ENCODE measurements around the gene HPSE.

GRCh38 chr4:83305187-83305586, 29.5 kb downstream of the HPSE start:
- TF ChIP-seq PCBP2 (optimal IDR thresholded peaks at IDR 0.05; ENCODE audit: low read depth, low read length, poor library complexity, severe bottlenecking) (no peak), ATF3 (CRISPR knock-in tag; IDR thresholded peaks at IDR 0.05) (no peak), FOXM1 (CRISPR knock-in tag; IDR thresholded peaks at IDR 0.05) (no peak), ARID2 (CRISPR knock-in tag; IDR thresholded peaks at IDR 0.05; ENCODE audit: borderline replicate concordance) (no peak), SRF (IDR thresholded peaks at IDR 0.05; ENCODE audit: low read depth, low read length) (no peak), TAF1 (CRISPR knock-in tag; IDR thresholded peaks at IDR 0.05) (no peak), CTCF (CRISPR knock-in tag; IDR thresholded peaks at IDR 0.05) (no peak), PTBP1 (IDR thresholded peaks at IDR 0.05; ENCODE audit: low read depth, low read length, poor library complexity, severe bottlenecking) (no peak), GFI1 (CRISPR knock-in tag; IDR thresholded peaks at IDR 0.05; ENCODE audit: borderline replicate concordance) (no peak)

Measured in HepG2 (cell line).